H1 (cell line): ENCODE results near the gene MRPL45. TPM values are rescaled to one million over a fixed set of nuclear protein-coding genes. Genes with fewer than 3 reads are reported as not detected.

Experiments used
- CHD1 ChIP-seq: IDR thresholded peaks from 2 replicates; pipeline ENCODE4 v1.6.1; 2012; ENCODE audit warnings: low read depth, low read length, improper control_type of control experiment
- CHD7 ChIP-seq: fragments of 300-600 bp; sonication (generic); IDR thresholded peaks from 2 replicates; pipeline ENCODE4 v1.7.1; 2012; ENCODE audit warnings: low read length, moderate library complexity, mild to moderate bottlenecking, inconsistent platforms; ENCODE audit not compliant: insufficient replicate concordance
- CTBP2 ChIP-seq: IDR thresholded peaks from 2 replicates; pipeline ENCODE4 v1.7.0; 2011; ENCODE audit warnings: borderline replicate concordance, mild to moderate bottlenecking, moderate library complexity, mixed read lengths, low read length; ENCODE audit not compliant: insufficient read depth, insufficient read length
- RNF2 ChIP-seq: fragments of 200-900, 300-1000 bp; sonication (generic); IDR thresholded peaks from 2 replicates; pipeline ENCODE4 v1.7.1; 2016; ENCODE audit warnings: borderline replicate concordance, low read depth, mild to moderate bottlenecking, antibody characterized with exemption, low read length; ENCODE audit not compliant: poor library complexity, severe bottlenecking; ENCODE audit errors: missing control alignments
- SP2 ChIP-seq: IDR thresholded peaks from 2 replicates; pipeline ENCODE4 v1.6.1; 2012; ENCODE audit warnings: mild to moderate bottlenecking, low read length, inconsistent platforms
- polyA plus RNA-seq, 7 experiments: library from polyadenylated mRNA; depleted of rRNA in 3 of 7; stranded (reverse) in 5 of 7; unstranded in 2 of 7; fragments of >200 nt in 5 of 7; fragments of 200-250 nt in 2 of 7; gene quantifications; 1 replicate in 5 of 7; 2 replicates in 1 of 7; 4 replicates in 1 of 7; pipeline versions ENCODE4 v1.2.1 to v1.2.3, GENCODE V29; 2011 to 2013; ENCODE audit warnings: missing spikeins in 2 of 7, mixed read lengths in 2 of 7
- total RNA-seq: library from RNA; stranded (reverse); fragmentation: NEBNext Ultra II Directional; extraction: Animal tissue kit (Norgen Biotek cat#: 25700); gene quantifications from 2 replicates; pipeline ENCODE4 v1.2.1, GENCODE V29; 2021

MRPL45 gene
- total and polyA plus RNA-seq, 2 of the 8 experiments (the other 6 are each of a cell fraction or from before 2014, with no cell fraction given), result 65.6 to 71.7 TPM

- TF ChIP-seq CHD7 (no peak), SP2 (no peak), RNF2 (no peak), CTBP2 (no peak), CHD1 (no peak)
Measured at GRCh38 chr17:38345743-38346142, 48.8 kb downstream of the MRPL45 start (continued).
